Stimulated activated CD8-positive, alpha-beta memory T cell treated with anti-CD3 and anti-CD28 coated beads, Interleukin-4, amount 100 ng/mL, for 48 hours (primary cell): Measurements from ENCODE around the gene SOD3.

Experiments used
- DNase-seq: peaks from one replicate; pipeline ENCODE4 v3.0.0-alpha.2; 2020

Gene SOD3

GRCh38 chr4:24846716-24847115, 51.3 kb downstream of the SOD3 start:
- no peak for DNase-seq

GRCh38 chr4:24849351-24849750, 54.0 kb downstream of the SOD3 start:
- no peak for DNase-seq

- no peak for DNase-seq
Observed at GRCh38 chr4:24849756-24850155, 54.4 kb downstream of the SOD3 start.
